Keratinocyte (primary cell): ENCODE results near the gene DPH7.

Experiments used
- EZH2 ChIP-seq: IDR thresholded peaks from one replicate; pipeline ENCODE4 v1.6.1; 2012; ENCODE audit warnings: inconsistent platforms, mild to moderate bottlenecking, low read length, moderate library complexity
- TF ChIP-seq, protein P1 (sequence below), 3 experiments: IDR thresholded peaks in 1 of 3; conservative IDR thresholded peaks in 1 of 3; optimal IDR thresholded peaks in 1 of 3; 2 replicates in 2 of 3; 3 replicates in 1 of 3; pipeline versions ENCODE3 to v1.5.1; 2011; ENCODE audit warnings: low read length in 3 of 3, mild to moderate bottlenecking in 3 of 3, moderate library complexity in 2 of 3, control low read depth in 1 of 3, inconsistent platforms in 1 of 3; ENCODE audit not compliant: insufficient read depth in 2 of 3; ENCODE audit errors: extremely low read depth in 1 of 3

DNA sequence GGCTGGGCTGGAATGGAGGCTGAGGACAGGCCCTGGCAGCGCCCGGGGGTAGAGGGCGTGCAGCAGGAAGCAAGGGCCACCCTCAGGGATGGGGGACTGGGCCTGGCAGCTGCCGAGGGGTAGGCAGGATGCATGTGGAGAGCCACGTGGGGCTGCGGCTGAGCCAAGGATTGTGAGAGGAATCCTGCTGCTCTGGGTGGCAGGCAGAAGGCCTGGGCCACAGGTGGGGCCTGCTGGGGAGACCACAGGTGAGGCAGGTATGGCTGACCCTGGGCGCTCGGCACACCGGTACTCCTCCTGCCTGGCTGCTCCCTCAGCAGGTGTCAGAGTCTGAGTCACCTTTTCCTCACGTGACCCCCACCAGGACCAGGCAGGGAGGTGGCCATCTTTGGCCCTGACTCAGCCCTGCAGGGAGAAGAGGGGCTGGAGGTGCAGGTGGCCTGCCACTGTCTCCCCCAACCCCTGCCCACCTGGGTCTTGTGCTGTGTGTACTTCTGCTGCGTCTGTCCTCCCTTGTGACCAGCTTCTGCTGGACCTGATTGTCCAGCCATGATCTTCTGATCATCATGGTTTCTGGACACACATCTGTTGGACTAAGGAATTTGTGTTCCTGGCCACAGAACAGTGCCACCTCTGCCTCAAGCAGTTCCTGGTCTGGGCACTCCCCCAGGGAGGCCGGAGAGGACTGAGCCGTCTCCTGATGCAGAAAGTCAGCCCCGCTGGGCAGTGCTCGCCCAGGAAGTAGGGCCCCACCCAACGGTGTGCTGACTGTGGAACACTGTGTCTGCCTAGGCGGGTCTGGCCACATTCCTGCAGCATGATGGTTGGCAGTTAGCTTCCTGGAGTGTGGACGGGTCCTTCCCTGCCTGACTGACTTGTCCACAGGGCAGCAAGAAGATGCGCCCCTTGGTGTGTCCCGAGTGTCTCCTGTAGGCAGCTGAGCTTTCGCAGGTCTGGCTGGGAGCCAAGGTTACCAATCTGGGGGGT, 33.2 kb upstream of the DPH7 start:
- no peak for TF ChIP-seq EZH2
- TF ChIP-seq, protein P1, sequence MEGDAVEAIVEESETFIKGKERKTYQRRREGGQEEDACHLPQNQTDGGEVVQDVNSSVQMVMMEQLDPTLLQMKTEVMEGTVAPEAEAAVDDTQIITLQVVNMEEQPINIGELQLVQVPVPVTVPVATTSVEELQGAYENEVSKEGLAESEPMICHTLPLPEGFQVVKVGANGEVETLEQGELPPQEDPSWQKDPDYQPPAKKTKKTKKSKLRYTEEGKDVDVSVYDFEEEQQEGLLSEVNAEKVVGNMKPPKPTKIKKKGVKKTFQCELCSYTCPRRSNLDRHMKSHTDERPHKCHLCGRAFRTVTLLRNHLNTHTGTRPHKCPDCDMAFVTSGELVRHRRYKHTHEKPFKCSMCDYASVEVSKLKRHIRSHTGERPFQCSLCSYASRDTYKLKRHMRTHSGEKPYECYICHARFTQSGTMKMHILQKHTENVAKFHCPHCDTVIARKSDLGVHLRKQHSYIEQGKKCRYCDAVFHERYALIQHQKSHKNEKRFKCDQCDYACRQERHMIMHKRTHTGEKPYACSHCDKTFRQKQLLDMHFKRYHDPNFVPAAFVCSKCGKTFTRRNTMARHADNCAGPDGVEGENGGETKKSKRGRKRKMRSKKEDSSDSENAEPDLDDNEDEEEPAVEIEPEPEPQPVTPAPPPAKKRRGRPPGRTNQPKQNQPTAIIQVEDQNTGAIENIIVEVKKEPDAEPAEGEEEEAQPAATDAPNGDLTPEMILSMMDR (optimal IDR thresholded peaks at IDR 0.05 in 1 of 3, IDR thresholded peaks at IDR 0.05 in 1 of 3, conservative IDR thresholded peaks at IDR 0.05 in 1 of 3; ENCODE audit: extremely low read depth in 1 of 3, insufficient read depth in 2 of 3, low read length in 3 of 3) = no peak
